Esophagus squamous epithelium (tissue), 5 donors: ENCODE data around the gene ITPR3. TPM values are rescaled to one million over a fixed set of nuclear protein-coding genes. Genes with fewer than 3 reads are reported as not detected.

Experiments used
- DNase-seq: peaks from one replicate; lab custom pipeline; 2025; lab: John Stamatoyannopoulos, UW
- H3K27ac ChIP-seq, 4 donors: fragments of 200-600 bp; sonication (generic); one replicate each; pipeline ENCODE4 v1.5.1; 2016 to 2019; ENCODE audit warnings: mild to moderate bottlenecking in 1 of 4
- H3K27me3 ChIP-seq, 4 donors: fragments of 200-600 bp; sonication (generic); 1 replicate in 3 of 4; 2 replicates in 1 of 4; pipeline versions ENCODE4 v1.5.1 to v1.6.0; 2017 to 2021; ENCODE audit warnings: antibody characterized with exemption in 1 of 4
- H3K36me3 ChIP-seq, 3 donors: fragments of 200-600 bp; sonication (generic); one replicate each; pipeline ENCODE4 v1.5.1; 2016 to 2019
- H3K4me1 ChIP-seq, 3 donors: fragments of 200-600 bp; sonication (generic); one replicate each; pipeline ENCODE4 v1.5.1; 2017 to 2019
- H3K4me3 ChIP-seq, 4 donors: fragments of 200-600 bp; sonication (generic); 1 replicate in 3 of 4; 2 replicates in 1 of 4; pipeline ENCODE4 v1.5.1; 2016 to 2019; ENCODE audit warnings: mild to moderate bottlenecking in 2 of 4, moderate library complexity in 1 of 4
- H3K9me3 ChIP-seq, 3 donors: fragments of 200-600 bp; sonication (generic); one replicate each; pipeline ENCODE4 v1.5.1; 2016 to 2019
- POLR2A ChIP-seq, 4 donors: fragments of 450-650 bp; IDR thresholded peaks; one replicate each; pipeline ENCODE4 v1.6.1; 2017; ENCODE audit warnings: antibody characterized with exemption in 4 of 4, mild to moderate bottlenecking in 4 of 4, moderate library complexity in 3 of 4
- WGBS, 2 donors: methylation state at CpG; one replicate each; pipeline ENCODE4 v1.1.5; 2018; 5-methylcytosine and 5-hydroxymethylcytosine counted together
- intact Hi-C: fragments of 100-400 bp; cut with DNase I; formaldehyde crosslinking; loops from one replicate; pipeline ENCODE4 v1.15.0; 2022
- total RNA-seq, 4 donors: library from RNA; depleted of rRNA; stranded (reverse); fragments of >200 nt; gene quantifications; one replicate each; pipeline ENCODE4 v1.1.0, GENCODE V29; 2016
- TF ChIP-seq, protein P1 (sequence below), 6 experiments: fragments of 450-650 bp in 4 of 6; fragments of 200-600 bp in 2 of 6; sonication (generic) in 2 of 6; IDR thresholded peaks; one replicate each; pipeline ENCODE4 v1.5.1; 2016 to 2019; ENCODE audit warnings: antibody characterized with exemption in 6 of 6, mild to moderate bottlenecking in 4 of 6, moderate library complexity in 4 of 6
- donor health status: DM: yes; HTN: yes; CAD: no.

ITPR3 gene
- total RNA-seq, 4 donors from 2014 or later = 21.8 to 39.2 (median 35.3) TPM

DNA sequence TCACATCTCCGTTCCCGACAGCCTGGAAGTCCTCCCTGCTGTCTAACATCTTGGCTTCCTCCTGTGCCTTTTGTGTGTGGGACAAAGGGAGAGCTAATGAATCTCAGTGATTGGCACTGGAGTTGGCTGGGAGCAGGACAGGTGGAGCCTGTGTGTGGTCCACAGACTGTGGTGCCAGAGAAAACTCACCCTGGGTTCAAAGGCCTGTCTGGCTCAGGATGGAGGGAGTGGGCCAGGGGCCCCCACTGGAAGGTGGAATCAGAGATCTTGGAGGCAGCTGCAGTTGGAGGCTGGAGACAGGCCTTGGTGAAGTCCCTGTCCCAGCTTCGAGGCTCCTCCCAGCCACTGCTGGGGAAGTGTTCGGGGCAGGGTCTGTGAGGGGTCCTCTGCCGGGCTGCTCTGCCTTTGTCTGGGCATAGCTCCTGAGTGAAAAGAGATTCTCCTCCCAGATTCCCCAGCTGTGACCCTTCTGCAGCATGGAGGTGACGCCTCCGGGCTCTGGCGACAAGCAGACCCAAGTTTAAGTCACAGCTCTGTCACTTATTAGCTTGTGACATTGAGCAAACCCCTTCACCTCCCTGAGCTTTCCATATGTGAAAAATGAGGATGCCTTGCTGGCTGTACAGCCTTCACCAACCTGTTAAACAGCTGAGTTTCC lies 13.9 kb upstream of the ITPR3 start:
- WGBS, 2 donors = 43 to 52% methylated on average over 5 to 7 of the region's 8 CpGs
- intact Hi-C loops = no loop called here
- DNase-seq = no peak
- H3K9me3 ChIP-seq = no peaks in the 10 kb centered on the region
- H3K36me3 ChIP-seq = no peaks in the 10 kb centered on the region
- H3K4me1 ChIP-seq = peaks cover 8 to 47% (median 28%) of the 10 kb centered on the region in 3 donors
- H3K4me3 ChIP-seq = no peak overlapping the region
- no peak for TF ChIP-seq POLR2A (IDR thresholded peaks at IDR 0.05)
- TF ChIP-seq, protein P1, sequence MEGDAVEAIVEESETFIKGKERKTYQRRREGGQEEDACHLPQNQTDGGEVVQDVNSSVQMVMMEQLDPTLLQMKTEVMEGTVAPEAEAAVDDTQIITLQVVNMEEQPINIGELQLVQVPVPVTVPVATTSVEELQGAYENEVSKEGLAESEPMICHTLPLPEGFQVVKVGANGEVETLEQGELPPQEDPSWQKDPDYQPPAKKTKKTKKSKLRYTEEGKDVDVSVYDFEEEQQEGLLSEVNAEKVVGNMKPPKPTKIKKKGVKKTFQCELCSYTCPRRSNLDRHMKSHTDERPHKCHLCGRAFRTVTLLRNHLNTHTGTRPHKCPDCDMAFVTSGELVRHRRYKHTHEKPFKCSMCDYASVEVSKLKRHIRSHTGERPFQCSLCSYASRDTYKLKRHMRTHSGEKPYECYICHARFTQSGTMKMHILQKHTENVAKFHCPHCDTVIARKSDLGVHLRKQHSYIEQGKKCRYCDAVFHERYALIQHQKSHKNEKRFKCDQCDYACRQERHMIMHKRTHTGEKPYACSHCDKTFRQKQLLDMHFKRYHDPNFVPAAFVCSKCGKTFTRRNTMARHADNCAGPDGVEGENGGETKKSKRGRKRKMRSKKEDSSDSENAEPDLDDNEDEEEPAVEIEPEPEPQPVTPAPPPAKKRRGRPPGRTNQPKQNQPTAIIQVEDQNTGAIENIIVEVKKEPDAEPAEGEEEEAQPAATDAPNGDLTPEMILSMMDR (IDR thresholded peaks at IDR 0.05) = no peak
- peaks cover 0 to 39% (median 0%) of the 10 kb centered on the region in 4 donors for H3K27me3 ChIP-seq
- no peak overlapping the region for H3K27ac ChIP-seq

DNA sequence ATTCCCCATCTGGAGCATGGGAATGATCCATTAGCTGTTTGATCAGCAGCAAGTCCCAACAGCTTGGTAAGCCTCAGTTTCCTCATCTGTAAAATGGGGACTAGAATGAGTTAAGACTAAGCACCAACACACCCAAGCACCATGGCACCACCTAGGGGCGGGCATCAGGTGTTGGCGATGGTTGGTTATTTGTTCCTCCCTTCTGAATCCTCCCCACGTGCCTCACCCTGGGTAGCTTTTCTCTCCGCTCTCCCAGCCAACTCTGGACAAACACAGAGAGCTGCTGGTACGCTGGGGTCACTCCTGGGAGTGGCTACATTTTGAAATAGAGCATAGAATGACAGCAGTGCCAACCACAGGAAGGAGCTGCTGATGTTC lies 13.3 kb upstream of the ITPR3 start:
- no peak for TF ChIP-seq POLR2A (IDR thresholded peaks at IDR 0.05)
- TF ChIP-seq, protein P1 (IDR thresholded peaks at IDR 0.05) = peak in 5 of 6 experiments; percentile 24 to 67 (median 33)
- Histone ChIP-seq H3K9me3 (no peaks in the 10 kb centered on the region), H3K4me3 (no peak overlapping the region), H3K36me3 (no peaks in the 10 kb centered on the region), H3K27ac (no peak overlapping the region), H3K4me1 (peaks cover 8 to 47% (median 28%) of the 10 kb centered on the region in 3 donors), H3K27me3 (peaks cover 0 to 34% (median 0%) of the 10 kb centered on the region in 4 donors)
- intact Hi-C loops = no loop called here
- DNase-seq = no peak
- WGBS, 2 donors = 21 to 48% methylated on average over 2 to 5 of the region's 5 CpGs

DNA sequence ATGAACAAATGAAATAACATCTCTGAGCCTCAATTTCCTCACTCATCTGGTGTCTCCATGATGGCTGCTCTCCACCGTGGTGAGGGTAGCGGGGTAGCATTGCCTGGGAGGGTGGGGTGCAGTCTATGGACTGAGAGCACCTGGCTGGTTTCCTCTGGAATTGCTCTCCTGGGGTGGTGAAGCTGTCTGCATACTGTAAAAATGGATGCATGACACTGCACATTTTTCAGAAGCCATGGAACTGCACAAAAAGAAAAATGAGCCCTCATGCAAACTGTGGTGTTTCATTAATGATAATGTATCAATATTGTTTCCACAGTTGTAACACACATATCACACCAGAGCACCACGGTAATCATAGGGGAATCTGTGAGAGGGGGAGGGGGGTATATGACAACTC lies 12.1 kb upstream of the ITPR3 start:
- peaks cover 8 to 58% (median 33%) of the 10 kb centered on the region in 3 donors for H3K4me1 ChIP-seq
- 34 to 56% methylated on average over 2 to 3 of the region's 3 CpGs for WGBS, 2 donors

DNA sequence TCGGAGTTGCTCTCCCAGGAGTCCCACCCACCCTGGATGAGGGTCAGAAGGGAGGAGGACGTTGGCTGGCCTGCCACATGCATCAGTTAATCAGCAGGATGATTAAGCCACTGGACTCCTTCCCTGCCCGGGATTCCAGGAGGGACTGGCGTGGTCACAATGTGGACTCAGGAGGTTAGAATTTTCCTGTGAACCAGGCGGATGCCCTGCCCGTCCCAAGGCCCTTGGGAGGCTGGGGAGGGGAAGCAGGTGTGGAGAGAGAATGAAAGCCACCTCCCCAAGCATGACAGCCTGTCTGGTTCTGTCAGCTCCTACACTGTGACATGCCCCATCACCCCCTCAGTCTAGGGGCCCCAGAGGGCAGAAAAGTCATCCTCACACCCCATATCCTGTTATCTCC lies 11.6 kb upstream of the ITPR3 start:
- Histone ChIP-seq H3K4me1 (peaks cover 8 to 62% (median 33%) of the 10 kb centered on the region in 3 donors), H3K4me3 (no peak overlapping the region), H3K36me3 (no peaks in the 10 kb centered on the region), H3K9me3 (no peaks in the 10 kb centered on the region), H3K27ac (peak overlapping the region in 3 of 4 donors; percentile 15 to 71 (median 57)), H3K27me3 (peaks cover 0 to 26% (median 0%) of the 10 kb centered on the region in 4 donors)
- no peak for TF ChIP-seq POLR2A (IDR thresholded peaks at IDR 0.05)
- TF ChIP-seq, protein P1 (IDR thresholded peaks at IDR 0.05) = no peak
- intact Hi-C loops = no loop called here
- no peak for DNase-seq
- 44 to 45% methylated on average over 2 to 6 of the region's 6 CpGs for WGBS, 2 donors

More for the DNA sequence above, 12.1 kb upstream of the ITPR3 start:
- H3K27me3 ChIP-seq = peaks cover 0 to 31% (median 0%) of the 10 kb centered on the region in 4 donors
- no peak overlapping the region for H3K4me3 ChIP-seq
- H3K36me3 ChIP-seq = no peaks in the 10 kb centered on the region
- TF ChIP-seq, protein P1 (IDR thresholded peaks at IDR 0.05) = no peak
- TF ChIP-seq POLR2A (IDR thresholded peaks at IDR 0.05) = no peak
- intact Hi-C loops = no loop called here
- H3K9me3 ChIP-seq = no peaks in the 10 kb centered on the region
- H3K27ac ChIP-seq = peak overlapping the region in 1 of 4 donors; percentile 71
- no peak for DNase-seq

DNA sequence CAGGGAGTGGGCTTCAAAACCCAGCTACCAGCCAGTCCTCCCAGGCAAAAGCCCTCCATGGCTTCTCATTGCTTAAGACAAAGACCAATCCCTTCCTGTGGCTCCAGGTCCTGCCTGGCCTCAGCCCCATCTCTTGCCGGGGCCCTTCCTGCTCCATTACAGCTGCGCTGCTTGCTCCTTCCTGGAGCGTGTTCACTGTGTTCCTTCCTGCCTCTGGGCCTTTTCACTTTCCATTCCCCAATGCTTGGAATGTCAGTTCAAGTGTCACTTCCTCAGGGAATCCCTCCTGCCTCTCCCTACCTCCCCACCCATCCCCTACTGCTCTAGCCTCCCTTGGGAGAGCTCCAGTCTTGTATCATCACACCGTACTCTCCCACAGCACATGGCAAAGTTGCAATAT lies 11.1 kb upstream of the ITPR3 start:
- WGBS, 2 donors = 76 to 81% methylated on average over 4 of the region's 4 CpGs
- peak overlapping the region in 3 of 4 donors; percentile 15 to 71 (median 57) for H3K27ac ChIP-seq
- H3K4me1 ChIP-seq = peaks cover 8 to 62% (median 33%) of the 10 kb centered on the region in 3 donors
- intact Hi-C loops = no loop called here
- no peak overlapping the region for H3K4me3 ChIP-seq
- DNase-seq = no peak
- H3K36me3 ChIP-seq = no peaks in the 10 kb centered on the region
- H3K9me3 ChIP-seq = no peaks in the 10 kb centered on the region
- H3K27me3 ChIP-seq = peaks cover 0 to 21% (median 0%) of the 10 kb centered on the region in 4 donors
- TF ChIP-seq, protein P1 (IDR thresholded peaks at IDR 0.05) = no peak
- TF ChIP-seq POLR2A (IDR thresholded peaks at IDR 0.05) = no peak
